ENCODE results near the gene FBXL17.
"Not testable (repeated sequence)": the region's sequence is repeated elsewhere in the genome, so short reads cannot be mapped to it uniquely, and the experiment has no call there.

FBXL17 gene

GRCh38 chr5:108152854-108153253 is 229.0 kb downstream of the FBXL17 start:
- not testable (repeated sequence) for H3K27ac ChIP-seq (ENCODE audit: low read depth, low read length); H3K9me3 ChIP-seq (ENCODE audit: control insufficient read depth, insufficient read depth, low read depth, low read length); H3K4me3 ChIP-seq (ENCODE audit: low read depth, low read length); H3K27me3 ChIP-seq (ENCODE audit: control insufficient read depth, insufficient read depth, low read length); H3K36me3 ChIP-seq (ENCODE audit: control insufficient read depth, insufficient read depth, low read length); H3K9ac ChIP-seq (ENCODE audit: low read length); H3K4me1 ChIP-seq (ENCODE audit: control insufficient read depth, insufficient read depth, low read length)

- H3K4me1 ChIP-seq (ENCODE audit: control insufficient read depth, insufficient read depth, low read length) = no peaks in the 10 kb centered on the region
- 0 out of 2 replicates have a peak, but pooled peaks cover 2% of the 10 kb centered on the region for H3K9me3 ChIP-seq (ENCODE audit: control insufficient read depth, insufficient read depth, low read depth, low read length)
- no peaks in the 10 kb centered on the region for H3K36me3 ChIP-seq (ENCODE audit: control insufficient read depth, insufficient read depth, low read length)
- no peak overlapping the region for H3K9ac ChIP-seq (ENCODE audit: low read length)
- H3K27me3 ChIP-seq (ENCODE audit: control insufficient read depth, insufficient read depth, low read length) = no peaks in the 10 kb centered on the region
- H3K4me3 ChIP-seq (ENCODE audit: low read depth, low read length) = no peak overlapping the region
- H3K27ac ChIP-seq (ENCODE audit: low read depth, low read length) = no peak overlapping the region
Measured at GRCh38 chr5:108149369-108149768, 232.5 kb downstream of the FBXL17 start.

- Histone ChIP-seq H3K4me3 (ENCODE audit: low read depth, low read length) (no peak overlapping the region), H3K4me1 (ENCODE audit: control insufficient read depth, insufficient read depth, low read length) (no peaks in the 10 kb centered on the region), H3K9ac (ENCODE audit: low read length) (no peak overlapping the region), H3K9me3 (ENCODE audit: control insufficient read depth, insufficient read depth, low read depth, low read length) (0 out of 2 replicates have a peak, but pooled peaks cover 2% of the 10 kb centered on the region), H3K27me3 (ENCODE audit: control insufficient read depth, insufficient read depth, low read length) (no peaks in the 10 kb centered on the region), H3K27ac (ENCODE audit: low read depth, low read length) (no peak overlapping the region), H3K36me3 (ENCODE audit: control insufficient read depth, insufficient read depth, low read length) (no peaks in the 10 kb centered on the region)
Measured at GRCh38 chr5:108148715-108149139, 233.2 kb downstream of the FBXL17 start.

GRCh38 chr5:108146222-108146621 is 235.7 kb downstream of the FBXL17 start:
- Histone ChIP-seq H3K27ac (ENCODE audit: low read depth, low read length) (no peak overlapping the region), H3K9me3 (ENCODE audit: control insufficient read depth, insufficient read depth, low read depth, low read length) (no peaks in the 10 kb centered on the region), H3K4me3 (ENCODE audit: low read depth, low read length) (no peak overlapping the region), H3K9ac (ENCODE audit: low read length) (no peak overlapping the region), H3K4me1 (ENCODE audit: control insufficient read depth, insufficient read depth, low read length) (no peaks in the 10 kb centered on the region), H3K27me3 (ENCODE audit: control insufficient read depth, insufficient read depth, low read length) (no peaks in the 10 kb centered on the region), H3K36me3 (ENCODE audit: control insufficient read depth, insufficient read depth, low read length) (no peaks in the 10 kb centered on the region)

- H3K27me3 ChIP-seq (ENCODE audit: control insufficient read depth, insufficient read depth, low read length) = no peaks in the 10 kb centered on the region
- H3K36me3 ChIP-seq (ENCODE audit: control insufficient read depth, insufficient read depth, low read length) = no peaks in the 10 kb centered on the region
- H3K4me1 ChIP-seq (ENCODE audit: control insufficient read depth, insufficient read depth, low read length) = no peaks in the 10 kb centered on the region
- no peak overlapping the region for H3K27ac ChIP-seq (ENCODE audit: low read depth, low read length)
- no peaks in the 10 kb centered on the region for H3K9me3 ChIP-seq (ENCODE audit: control insufficient read depth, insufficient read depth, low read depth, low read length)
- H3K4me3 ChIP-seq (ENCODE audit: low read depth, low read length) = no peak overlapping the region
- no peak overlapping the region for H3K9ac ChIP-seq (ENCODE audit: low read length)
Measured at GRCh38 chr5:108145351-108145750, 236.5 kb downstream of the FBXL17 start.

GRCh38 chr5:108144332-108144731 is 237.6 kb downstream of the FBXL17 start:
- H3K27ac ChIP-seq (ENCODE audit: low read depth, low read length) = no peak overlapping the region
- H3K4me1 ChIP-seq (ENCODE audit: control insufficient read depth, insufficient read depth, low read length) = no peaks in the 10 kb centered on the region
- no peaks in the 10 kb centered on the region for H3K36me3 ChIP-seq (ENCODE audit: control insufficient read depth, insufficient read depth, low read length)
- no peak overlapping the region for H3K9ac ChIP-seq (ENCODE audit: low read length)
- H3K27me3 ChIP-seq (ENCODE audit: control insufficient read depth, insufficient read depth, low read length) = no peaks in the 10 kb centered on the region
- H3K9me3 ChIP-seq (ENCODE audit: control insufficient read depth, insufficient read depth, low read depth, low read length) = no peaks in the 10 kb centered on the region
- H3K4me3 ChIP-seq (ENCODE audit: low read depth, low read length) = no peak overlapping the region

- no peak overlapping the region for H3K4me3 ChIP-seq (ENCODE audit: low read depth, low read length)
- no peak overlapping the region for H3K27ac ChIP-seq (ENCODE audit: low read depth, low read length)
- H3K9me3 ChIP-seq (ENCODE audit: control insufficient read depth, insufficient read depth, low read depth, low read length) = no peaks in the 10 kb centered on the region
- no peaks in the 10 kb centered on the region for H3K27me3 ChIP-seq (ENCODE audit: control insufficient read depth, insufficient read depth, low read length)
- no peak overlapping the region for H3K9ac ChIP-seq (ENCODE audit: low read length)
- no peaks in the 10 kb centered on the region for H3K4me1 ChIP-seq (ENCODE audit: control insufficient read depth, insufficient read depth, low read length)
- no peaks in the 10 kb centered on the region for H3K36me3 ChIP-seq (ENCODE audit: control insufficient read depth, insufficient read depth, low read length)
Measured at GRCh38 chr5:108143581-108143980, 238.3 kb downstream of the FBXL17 start.

GRCh38 chr5:108141676-108142075 is 240.2 kb downstream of the FBXL17 start:
- no peaks in the 10 kb centered on the region for H3K4me1 ChIP-seq (ENCODE audit: control insufficient read depth, insufficient read depth, low read length)
- no peak overlapping the region for H3K9ac ChIP-seq (ENCODE audit: low read length)
- no peaks in the 10 kb centered on the region for H3K9me3 ChIP-seq (ENCODE audit: control insufficient read depth, insufficient read depth, low read depth, low read length)
- H3K27ac ChIP-seq (ENCODE audit: low read depth, low read length) = no peak overlapping the region
- H3K4me3 ChIP-seq (ENCODE audit: low read depth, low read length) = no peak overlapping the region
- H3K27me3 ChIP-seq (ENCODE audit: control insufficient read depth, insufficient read depth, low read length) = no peaks in the 10 kb centered on the region
- H3K36me3 ChIP-seq (ENCODE audit: control insufficient read depth, insufficient read depth, low read length) = no peaks in the 10 kb centered on the region

GRCh38 chr5:108136493-108136892 is 245.4 kb downstream of the FBXL17 start:
- H3K4me3 ChIP-seq (ENCODE audit: low read depth, low read length) = no peak overlapping the region
- H3K4me1 ChIP-seq (ENCODE audit: control insufficient read depth, insufficient read depth, low read length) = no peaks in the 10 kb centered on the region; the same call in 1 of the 2 replicates
- no peaks in the 10 kb centered on the region for H3K9me3 ChIP-seq (ENCODE audit: control insufficient read depth, insufficient read depth, low read depth, low read length)
- no peaks in the 10 kb centered on the region for H3K27me3 ChIP-seq (ENCODE audit: control insufficient read depth, insufficient read depth, low read length)
- no peak overlapping the region for H3K9ac ChIP-seq (ENCODE audit: low read length)
- H3K36me3 ChIP-seq (ENCODE audit: control insufficient read depth, insufficient read depth, low read length) = no peaks in the 10 kb centered on the region
- H3K27ac ChIP-seq (ENCODE audit: low read depth, low read length) = no peak overlapping the region

- Histone ChIP-seq H3K4me3 (ENCODE audit: low read depth, low read length) (no peak overlapping the region), H3K36me3 (ENCODE audit: control insufficient read depth, insufficient read depth, low read length) (no peaks in the 10 kb centered on the region), H3K27ac (ENCODE audit: low read depth, low read length) (no peak overlapping the region), H3K27me3 (ENCODE audit: control insufficient read depth, insufficient read depth, low read length) (no peaks in the 10 kb centered on the region), H3K4me1 (ENCODE audit: control insufficient read depth, insufficient read depth, low read length) (peaks cover 3% of the 10 kb centered on the region; the same call in 1 of the 2 replicates), H3K9ac (ENCODE audit: low read length) (no peak overlapping the region), H3K9me3 (ENCODE audit: control insufficient read depth, insufficient read depth, low read depth, low read length) (no peaks in the 10 kb centered on the region)
Measured at GRCh38 chr5:108129129-108129528, 252.8 kb downstream of the FBXL17 start.

GRCh38 chr5:108125771-108126511 is 256.0 kb downstream of the FBXL17 start:
- Histone ChIP-seq H3K27me3 (ENCODE audit: control insufficient read depth, insufficient read depth, low read length) (no peaks in the 10 kb centered on the region), H3K36me3 (ENCODE audit: control insufficient read depth, insufficient read depth, low read length) (no peaks in the 10 kb centered on the region), H3K27ac (ENCODE audit: low read depth, low read length) (no peak overlapping the region)

More at GRCh38 chr5:108125771-108126511, 256.0 kb downstream of the FBXL17 start:
- Histone ChIP-seq H3K9ac (ENCODE audit: low read length) (no peak overlapping the region), H3K4me1 (ENCODE audit: control insufficient read depth, insufficient read depth, low read length) (peaks cover 15% of the 10 kb centered on the region), H3K4me3 (ENCODE audit: low read depth, low read length) (no peak overlapping the region), H3K9me3 (ENCODE audit: control insufficient read depth, insufficient read depth, low read depth, low read length) (no peaks in the 10 kb centered on the region)
